ENCODE data around the gene ZFYVE9. TPM values are rescaled to one million over a fixed set of nuclear protein-coding genes. Genes with fewer than 3 reads are reported as not detected.

The ZFYVE9 gene
- total and polyA plus RNA-seq, 10 of the 15 experiments (the other 5 are each of a cell fraction or from before 2014, with no cell fraction given): 0.26 to 6.9 (median 2.3) TPM

- ChIA-PET SMC1A (ENCODE audit: uncharacterized antibody, unreplicated experiment) (no interaction called here), POLR2A (interaction anchor here (0.6 kb wide), 1 partner anchor 1273 kb away, joined by 5 read pairs; no protein-coding TSS in a partner anchor), RAD21 (ENCODE audit: unreplicated experiment) (no interaction called here), CTCF (no interaction called here)
- Histone ChIP-seq H3K27me3 (replicated peaks in 1 of 2; ENCODE audit: control insufficient read depth in 2 of 2, insufficient read depth in 2 of 2, low read length in 1 of 2) (peaks cover 0 to 1% of the 10 kb centered on the region in 2 experiments; a peak in 1 of 4 replicates), H3K4me2 (ENCODE audit: control insufficient read depth, insufficient read depth) (no peak overlapping the region), H3K9me3 (replicated peaks; ENCODE audit: control insufficient read depth, insufficient read depth, low read length) (no peaks in the 10 kb centered on the region), H3K9ac (ENCODE audit: control insufficient read depth, insufficient read depth, low read length) (no peak overlapping the region), H2AFZ (ENCODE audit: control insufficient read depth, low read depth, low read length) (no peak overlapping the region), H4K20me1 (ENCODE audit: control insufficient read depth, insufficient read depth) (no peaks in the 10 kb centered on the region), H3K79me2 (ENCODE audit: control insufficient read depth, insufficient read depth, low read length) (no peaks in the 10 kb centered on the region), H3K27ac (ENCODE audit: control insufficient read depth, insufficient read depth) (no peak overlapping the region), H3K4me3 (no peak overlapping the region), H3K4me1 (ENCODE audit: control insufficient read depth, insufficient read depth, low read length) (no peaks in the 10 kb centered on the region), H3K36me3 (ENCODE audit: control insufficient read depth in 2 of 2, insufficient read depth in 2 of 2, low read length in 1 of 2) (no peaks in the 10 kb centered on the region)
- DNase-seq (ENCODE audit: low read depth, low spot score): no peak
- no TSS peak for BruUV-seq (replicated peaks)
- TF ChIP-seq SMC3 (IDR thresholded peaks at IDR 0.05; ENCODE audit: borderline replicate concordance, low read length) (no peak), RUNX3 (IDR thresholded peaks at IDR 0.05; ENCODE audit: low read length) (no peak), CBX3 (IDR thresholded peaks at IDR 0.05; ENCODE audit: borderline replicate concordance, low read depth) (no peak), ELK1 (IDR thresholded peaks at IDR 0.05; ENCODE audit: low read depth, low read length) (no peak), RAD51 (IDR thresholded peaks at IDR 0.05) (no peak), IKZF2 (IDR thresholded peaks at IDR 0.05) (no peak), CHD2 (IDR thresholded peaks at IDR 0.05; ENCODE audit: borderline replicate concordance, low read depth, low read length) (no peak), NRF1 (conservative IDR thresholded peaks at IDR 0.05; ENCODE audit: low read depth, low read length) (no peak), ZNF384 (IDR thresholded peaks at IDR 0.05; ENCODE audit: borderline replicate concordance, low read depth, low read length) (no peak), PML (IDR thresholded peaks at IDR 0.05; ENCODE audit: low read length) (no peak), WRNIP1 (IDR thresholded peaks at IDR 0.05; ENCODE audit: borderline replicate concordance, low read depth, low read length) (no peak), USF1 (IDR thresholded peaks at IDR 0.05; ENCODE audit: borderline replicate concordance, extremely low read length, insufficient read depth, low read depth, low read length) (no peak), SIX5 (IDR thresholded peaks at IDR 0.05; ENCODE audit: low read depth, low read length, severe bottlenecking) (no peak), ZNF622 (IDR thresholded peaks at IDR 0.05) (no peak), MTA2 (IDR thresholded peaks at IDR 0.05; ENCODE audit: low read depth) (no peak), SIN3A (IDR thresholded peaks at IDR 0.05; ENCODE audit: low read depth, low read length) (no peak), RCOR1 (conservative IDR thresholded peaks at IDR 0.05; ENCODE audit: low read depth, low read length) (no peak), SPI1 (IDR thresholded peaks at IDR 0.05; ENCODE audit: borderline replicate concordance, insufficient read depth, low read depth, low read length) (no peak), MTA3 (IDR thresholded peaks at IDR 0.05; ENCODE audit: borderline replicate concordance, low read length) (no peak)
- in situ Hi-C loops (cut with MboI) (no loop called here), intact Hi-C loops (cut with micrococcal nuclease; ENCODE audit: unreplicated experiment) (no loop called here)
- no peak for FAIRE-seq
- WGBS (ENCODE audit: insufficient coverage, insufficient replicate concordance, low lambda C conversion rate, missing lambda C conversion rate): 69% methylated on average over 2 of the region's 2 CpGs
- ATAC-seq: no peak
Observed at GRCh38 chr1:52162947-52163346, 21.1 kb downstream of the ZFYVE9 start.

All from GM12878 (cell line).